H1 (cell line): ENCODE data around the gene IQCF6. TPM values are rescaled to one million over a fixed set of nuclear protein-coding genes. Genes with fewer than 3 reads are reported as not detected.

Experiments
- CTCF ChIA-PET: fragments of 300-600 bp; sonication (Branson Sonifier 250); formaldehyde crosslinking; loops from one replicate; lab custom pipeline; 2021; ENCODE audit not compliant: partially characterized antibody; lab: Charles Lee
- POLR2A ChIA-PET: fragments of 300-600 bp; sonication (Branson Sonifier 250); formaldehyde crosslinking; loops from one replicate; lab custom pipeline; 2021; ENCODE audit warnings: inconsistent platforms; ENCODE audit not compliant: partially characterized antibody; lab: Charles Lee
- DNase-seq, 2 experiments: peaks; one replicate each; pipeline versions ENCODE4 v3.0.0 to v3.0.0-alpha.2; 2010 to 2022; ENCODE audit warnings: low spot score in 2 of 2, low read depth in 1 of 2, mixed read lengths in 1 of 2
- FAIRE-seq: peaks from 2 replicates; lab custom pipeline; 2011; peaks lifted over from hg19 to GRCh38; lab: Jason Lieb, UNC
- H2AFZ ChIP-seq: 2 replicates; pipeline ENCODE4 v1.8.1; 2012; ENCODE audit warnings: low read length, inconsistent platforms
- H2AK5ac ChIP-seq: 2 replicates; pipeline ENCODE4 v1.6.1; 2013; ENCODE audit warnings: low read depth, low read length
- H2BK120ac ChIP-seq: replicated peaks from 2 replicates; pipeline ENCODE3; 2013; ENCODE audit warnings: low read depth, low read length, inconsistent platforms
- H2BK12ac ChIP-seq: 2 replicates; pipeline ENCODE4 v1.6.1; 2013; ENCODE audit warnings: low read depth, low read length
- H2BK15ac ChIP-seq: 2 replicates; pipeline ENCODE4 v1.6.1; 2013; ENCODE audit warnings: low read length
- H2BK20ac ChIP-seq: 2 replicates; pipeline ENCODE4 v1.6.1; 2013; ENCODE audit warnings: low read length
- H2BK5ac ChIP-seq: 2 replicates; pipeline ENCODE4 v1.6.1; 2013; ENCODE audit warnings: low read depth, low read length
- H3K14ac ChIP-seq: 2 replicates; pipeline ENCODE4 v1.6.1; 2013; ENCODE audit warnings: inconsistent platforms; ENCODE audit not compliant: insufficient read length
- H3K18ac ChIP-seq: 2 replicates; pipeline ENCODE4 v1.6.1; 2013; ENCODE audit warnings: low read length; ENCODE audit errors: extremely low read depth
- H3K23ac ChIP-seq: 2 replicates; pipeline ENCODE4 v1.6.1; 2013; ENCODE audit warnings: inconsistent platforms; ENCODE audit not compliant: insufficient read length
- H3K23me2 ChIP-seq: 2 replicates; pipeline ENCODE4 v1.6.1; 2013; ENCODE audit warnings: low read depth, low read length
- H3K27ac ChIP-seq: 2 replicates; pipeline ENCODE4 v1.6.1; 2011; ENCODE audit warnings: low read depth, low read length, inconsistent platforms
- H3K27me3 ChIP-seq, 4 experiments: replicated peaks in 1 of 4; 1 replicate in 1 of 4; 2 replicates in 3 of 4; pipeline versions ENCODE4 v1.6.1 to v1.8.1; 2011 to 2013; ENCODE audit warnings: low read length in 3 of 4, mild to moderate bottlenecking in 3 of 4, inconsistent platforms in 2 of 4, mixed read lengths in 2 of 4, moderate library complexity in 1 of 4; ENCODE audit not compliant: control insufficient read depth in 3 of 4, insufficient read depth in 3 of 4; ENCODE audit errors: extremely low read depth in 1 of 4
- H3K36me3 ChIP-seq, 4 experiments: 2 replicates each; pipeline versions ENCODE4 v1.6.1 to v1.8.1; 2011 to 2013; ENCODE audit warnings: mild to moderate bottlenecking in 4 of 4, low read length in 3 of 4, moderate library complexity in 2 of 4, control low read depth in 1 of 4, inconsistent platforms in 1 of 4; ENCODE audit not compliant: insufficient read depth in 4 of 4, control insufficient read depth in 2 of 4
- H3K4ac ChIP-seq: replicated peaks from 2 replicates; pipeline ENCODE3; 2013; ENCODE audit warnings: low read length, low read depth, mixed read lengths, inconsistent platforms; ENCODE audit not compliant: insufficient read length
- H3K4me1 ChIP-seq, 4 experiments: replicated peaks in 1 of 4; 1 replicate in 1 of 4; 2 replicates in 3 of 4; pipeline versions ENCODE4 v1.6.1 to v1.8.1; 2011 to 2013; ENCODE audit warnings: low read length in 3 of 4, inconsistent platforms in 2 of 4, mixed read lengths in 1 of 4; ENCODE audit not compliant: insufficient read depth in 4 of 4, control insufficient read depth in 3 of 4
- H3K4me2 ChIP-seq, 2 experiments: 2 replicates each; pipeline versions ENCODE4 v1.6.1 to v1.8.1; 2011 to 2013; ENCODE audit warnings: low read depth in 2 of 2, low read length in 2 of 2, control low read depth in 1 of 2, inconsistent platforms in 1 of 2, mild to moderate bottlenecking in 1 of 2; ENCODE audit not compliant: insufficient read depth in 1 of 2
- H3K4me3 ChIP-seq, 4 experiments: fragments of 200-600, 300-600 bp in 1 of 4; sonication (generic), shearing (Covaris generic), sonication (Bioruptor Twin) in 1 of 4; 2 replicates each; pipeline versions ENCODE4 v1.5.1 to v1.8.1; 2011 to 2016; ENCODE audit warnings: low read length in 4 of 4, low read depth in 3 of 4, control low read depth in 2 of 4, inconsistent platforms in 2 of 4, mild to moderate bottlenecking in 2 of 4, mixed read lengths in 1 of 4, moderate library complexity in 1 of 4; ENCODE audit not compliant: insufficient read depth in 2 of 4; ENCODE audit errors: extremely low read depth in 1 of 4
- H3K56ac ChIP-seq: replicated peaks from 2 replicates; pipeline ENCODE3; 2013; ENCODE audit warnings: low read depth, mild to moderate bottlenecking, mixed read lengths, low read length, inconsistent platforms; ENCODE audit not compliant: insufficient read length
- H3K79me1 ChIP-seq: 2 replicates; pipeline ENCODE4 v1.6.1; 2013; ENCODE audit warnings: low read depth, low read length, control low read depth
- H3K79me2 ChIP-seq, 2 experiments: 2 replicates each; pipeline versions ENCODE4 v1.6.1 to v1.8.1; 2012 to 2013; ENCODE audit warnings: low read length in 2 of 2, mild to moderate bottlenecking in 2 of 2, inconsistent platforms in 1 of 2; ENCODE audit not compliant: insufficient read depth in 2 of 2, control insufficient read depth in 1 of 2
- H3K9ac ChIP-seq, 4 experiments: replicated peaks in 1 of 4; 1 replicate in 1 of 4; 2 replicates in 3 of 4; pipeline versions ENCODE4 v1.6.1 to v1.8.1; 2011 to 2013; ENCODE audit warnings: low read depth in 3 of 4, low read length in 3 of 4, control low read depth in 2 of 4, mild to moderate bottlenecking in 2 of 4, moderate library complexity in 2 of 4, inconsistent platforms in 1 of 4; ENCODE audit errors: extremely low read depth in 1 of 4
- H3K9me3 ChIP-seq, 2 experiments: 2 replicates each; pipeline versions ENCODE4 v1.6.1 to v1.8.1; 2012 to 2013; ENCODE audit warnings: mild to moderate bottlenecking in 2 of 2, moderate library complexity in 2 of 2, control low read depth in 1 of 2, inconsistent platforms in 1 of 2, low read depth in 1 of 2, low read length in 1 of 2, mixed read lengths in 1 of 2; ENCODE audit not compliant: insufficient read depth in 2 of 2
- H4K20me1 ChIP-seq, 2 experiments: replicated peaks in 1 of 2; 2 replicates each; pipeline versions ENCODE3 to v1.8.1; 2011 to 2013; ENCODE audit warnings: inconsistent platforms in 2 of 2, low read length in 2 of 2, mild to moderate bottlenecking in 1 of 2; ENCODE audit not compliant: insufficient read depth in 2 of 2, control insufficient read depth in 1 of 2
- H4K5ac ChIP-seq: 2 replicates; pipeline ENCODE4 v1.6.1; 2013; ENCODE audit warnings: low read length, low read depth, mixed read lengths, inconsistent platforms; ENCODE audit not compliant: insufficient read length
- H4K8ac ChIP-seq: 2 replicates; pipeline ENCODE4 v1.8.0; 2013; ENCODE audit warnings: mild to moderate bottlenecking, moderate library complexity, low read length, inconsistent platforms; ENCODE audit not compliant: insufficient read depth; ENCODE audit errors: extremely low read depth
- H4K91ac ChIP-seq: replicated peaks from 2 replicates; pipeline ENCODE3; 2013; ENCODE audit warnings: low read length, mixed read lengths, inconsistent platforms; ENCODE audit not compliant: insufficient read length
- CBX8 ChIP-seq: fragments of 300-800, 300-1000 bp; sonication (generic); IDR thresholded peaks from 2 replicates; pipeline ENCODE4 v1.7.1; 2016; ENCODE audit warnings: low read depth, low read length, borderline replicate concordance
- CHD1 ChIP-seq: IDR thresholded peaks from 2 replicates; pipeline ENCODE4 v1.6.1; 2012; ENCODE audit warnings: low read depth, low read length, improper control_type of control experiment
- NANOG ChIP-seq: IDR thresholded peaks from 2 replicates; pipeline ENCODE4 v1.6.1; 2011; ENCODE audit warnings: low read length, low read depth, mild to moderate bottlenecking, inconsistent platforms; ENCODE audit not compliant: insufficient read depth, poor library complexity, severe bottlenecking
- SIN3A ChIP-seq, 2 experiments: IDR thresholded peaks in 1 of 2; conservative IDR thresholded peaks in 1 of 2; 2 replicates each; pipeline ENCODE4 v1.6.1; 2011 to 2012; ENCODE audit warnings: low read length in 2 of 2, improper control_type of control experiment in 1 of 2, low read depth in 1 of 2, mild to moderate bottlenecking in 1 of 2
- WGBS, 2 experiments: shearing (Covaris generic) in 1 of 2; methylation state at CpG; one replicate each; pipeline versions ENCODE4 v1.1.6 to v1.1.7; 2013 to 2015; ENCODE audit warnings: low lambda C conversion rate in 2 of 2, mixed read lengths in 2 of 2, inconsistent platforms in 1 of 2, low coverage in 1 of 2, missing lambda C conversion rate in 1 of 2; ENCODE audit not compliant: insufficient replicate concordance in 2 of 2, insufficient coverage in 1 of 2, insufficient read length in 1 of 2; ENCODE audit errors: extremely low coverage in 1 of 2, missing lambda C conversion rate in 1 of 2; 5-methylcytosine and 5-hydroxymethylcytosine counted together
- polyA plus RNA-seq, 7 experiments: library from polyadenylated mRNA; depleted of rRNA in 3 of 7; stranded (reverse) in 5 of 7; unstranded in 2 of 7; fragments of >200 nt in 5 of 7; fragments of 200-250 nt in 2 of 7; gene quantifications; 1 replicate in 5 of 7; 2 replicates in 1 of 7; 4 replicates in 1 of 7; pipeline versions ENCODE4 v1.2.1 to v1.2.3, GENCODE V29; 2011 to 2013; ENCODE audit warnings: missing spikeins in 2 of 7, mixed read lengths in 2 of 7
- total RNA-seq: library from RNA; stranded (reverse); fragmentation: NEBNext Ultra II Directional; extraction: Animal tissue kit (Norgen Biotek cat#: 25700); gene quantifications from 2 replicates; pipeline ENCODE4 v1.2.1, GENCODE V29; 2021
- TF ChIP-seq, protein P1 (sequence below): IDR thresholded peaks from 2 replicates; pipeline ENCODE4 v1.6.1; 2012; ENCODE audit warnings: low read length, inconsistent platforms
- TF ChIP-seq, protein P2 (sequence below): IDR thresholded peaks from 2 replicates; pipeline ENCODE4 v1.6.1; 2011; ENCODE audit warnings: low read depth, mild to moderate bottlenecking, low read length; ENCODE audit not compliant: insufficient read depth

The IQCF6 gene
- total and polyA plus RNA-seq, 2 of the 8 experiments (the other 6 are each of a cell fraction or from before 2014, with no cell fraction given), result not detected

- Histone ChIP-seq H2BK5ac (no peak overlapping the region), H3K9me3 (peaks cover 0 to 7% of the 10 kb centered on the region in 2 experiments; a peak in 3 of 4 replicates), H3K36me3 (no peaks in the 10 kb centered on the region), H3K79me1 (no peaks in the 10 kb centered on the region), H3K56ac (no peak overlapping the region), H3K4me1 (peaks cover 0 to 3% (median 3%) of the 10 kb centered on the region in 4 experiments; a peak in 4 of 7 replicates), H3K27ac (no peak overlapping the region), H2AFZ (no peak overlapping the region), H2AK5ac (no peak overlapping the region), H3K4ac (no peak overlapping the region), H3K9ac (no peak overlapping the region), H4K8ac (no peak overlapping the region), H2BK12ac (no peak overlapping the region), H3K14ac (no peak overlapping the region), H2BK120ac (no peak overlapping the region), H4K20me1 (no peaks in the 10 kb centered on the region), H2BK20ac (no peak overlapping the region), H4K5ac (no peak overlapping the region), H3K23ac (no peak overlapping the region), H3K27me3 (no peaks in the 10 kb centered on the region), H3K23me2 (no peaks in the 10 kb centered on the region), H2BK15ac (no peak overlapping the region), H3K4me2 (no peak overlapping the region), H4K91ac (no peak overlapping the region), H3K79me2 (no peaks in the 10 kb centered on the region), H3K18ac (no peak overlapping the region), H3K4me3 (no peak overlapping the region)
- 79% methylated on average over 2 of the region's 2 CpGs; no CpG with 5 or more reads in 1 of the 2 experiments for whole genome bisulfite sequencing, 2 experiments
- DNase-seq (no peak), FAIRE-seq (no peak)
- TF ChIP-seq, protein P1, sequence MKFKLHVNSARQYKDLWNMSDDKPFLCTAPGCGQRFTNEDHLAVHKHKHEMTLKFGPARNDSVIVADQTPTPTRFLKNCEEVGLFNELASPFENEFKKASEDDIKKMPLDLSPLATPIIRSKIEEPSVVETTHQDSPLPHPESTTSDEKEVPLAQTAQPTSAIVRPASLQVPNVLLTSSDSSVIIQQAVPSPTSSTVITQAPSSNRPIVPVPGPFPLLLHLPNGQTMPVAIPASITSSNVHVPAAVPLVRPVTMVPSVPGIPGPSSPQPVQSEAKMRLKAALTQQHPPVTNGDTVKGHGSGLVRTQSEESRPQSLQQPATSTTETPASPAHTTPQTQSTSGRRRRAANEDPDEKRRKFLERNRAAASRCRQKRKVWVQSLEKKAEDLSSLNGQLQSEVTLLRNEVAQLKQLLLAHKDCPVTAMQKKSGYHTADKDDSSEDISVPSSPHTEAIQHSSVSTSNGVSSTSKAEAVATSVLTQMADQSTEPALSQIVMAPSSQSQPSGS, result no peak
- TF ChIP-seq CBX8, result no peak
- TF ChIP-seq, protein P2, sequence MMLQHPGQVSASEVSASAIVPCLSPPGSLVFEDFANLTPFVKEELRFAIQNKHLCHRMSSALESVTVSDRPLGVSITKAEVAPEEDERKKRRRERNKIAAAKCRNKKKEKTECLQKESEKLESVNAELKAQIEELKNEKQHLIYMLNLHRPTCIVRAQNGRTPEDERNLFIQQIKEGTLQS, result no peak
- TF ChIP-seq SIN3A (conservative IDR thresholded peaks at IDR 0.05 in 1 of 2, IDR thresholded peaks at IDR 0.05 in 1 of 2; ENCODE audit: low read depth in 1 of 2, low read length in 2 of 2), result no peak
- no peak for TF ChIP-seq NANOG
- no peak for TF ChIP-seq CHD1
- POLR2A ChIA-PET, result no interaction called here
- CTCF ChIA-PET, result interaction anchor here (1.5 kb wide), 1 partner anchor 49 kb away, joined by 4 read pairs; no protein-coding TSS in a partner anchor
These were observed 27.8 kb downstream of the IQCF6 start for GRCh38 chr3:51751287-51751686.
